ENCODE measurements around the gene USH1C. TPM values are rescaled to one million over a fixed set of nuclear protein-coding genes. Genes with fewer than 3 reads are reported as not detected.
A peak's percentile ranks its signal among the peaks of the same experiment; 100 is the strongest.

The USH1C gene
- total and polyA plus RNA-seq, 8 donors, result 4.8 to 107 (median 22.2) TPM

DNA sequence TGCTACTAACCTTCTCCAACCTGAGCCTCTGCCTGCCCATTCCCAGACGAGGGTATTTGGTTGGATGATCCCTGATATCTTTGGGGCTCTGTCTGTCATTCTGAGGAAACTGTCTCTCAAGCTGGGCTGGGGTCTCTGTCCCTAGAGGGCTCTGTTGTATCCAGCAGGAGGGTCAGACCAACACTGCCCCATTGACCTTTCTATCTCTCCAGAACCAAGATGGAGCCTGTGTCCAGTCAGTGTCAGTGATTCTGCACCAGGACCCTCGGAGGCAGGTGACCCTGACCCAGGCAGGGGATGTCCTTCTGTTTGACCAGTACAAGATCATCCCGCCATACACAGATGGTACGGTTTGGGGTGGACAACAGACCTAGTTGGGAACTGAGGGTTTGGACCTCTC is 24.7 kb upstream of the USH1C start:
- Histone ChIP-seq H3K27ac (no peak overlapping the region), H3K27me3 (peaks cover 0 to 9% (median 0%) of the 10 kb centered on the region in 3 donors), H3K9me3 (no peaks in the 10 kb centered on the region), H3K4me1 (no peaks in the 10 kb centered on the region), H3K36me3 (no peaks in the 10 kb centered on the region), H3K4me3 (no peak overlapping the region)
- WGBS, 5 donors, result 72 to 85% (median 78%) methylated on average over 4 of the region's 4 CpGs
- DNase-seq, result no peak
- TF ChIP-seq POLR2AphosphoS5 (IDR thresholded peaks at IDR 0.05) (no peak), EP300 (IDR thresholded peaks at IDR 0.05) (no peak), POLR2A (IDR thresholded peaks at IDR 0.05) (no peak)
- TF ChIP-seq, protein P1, sequence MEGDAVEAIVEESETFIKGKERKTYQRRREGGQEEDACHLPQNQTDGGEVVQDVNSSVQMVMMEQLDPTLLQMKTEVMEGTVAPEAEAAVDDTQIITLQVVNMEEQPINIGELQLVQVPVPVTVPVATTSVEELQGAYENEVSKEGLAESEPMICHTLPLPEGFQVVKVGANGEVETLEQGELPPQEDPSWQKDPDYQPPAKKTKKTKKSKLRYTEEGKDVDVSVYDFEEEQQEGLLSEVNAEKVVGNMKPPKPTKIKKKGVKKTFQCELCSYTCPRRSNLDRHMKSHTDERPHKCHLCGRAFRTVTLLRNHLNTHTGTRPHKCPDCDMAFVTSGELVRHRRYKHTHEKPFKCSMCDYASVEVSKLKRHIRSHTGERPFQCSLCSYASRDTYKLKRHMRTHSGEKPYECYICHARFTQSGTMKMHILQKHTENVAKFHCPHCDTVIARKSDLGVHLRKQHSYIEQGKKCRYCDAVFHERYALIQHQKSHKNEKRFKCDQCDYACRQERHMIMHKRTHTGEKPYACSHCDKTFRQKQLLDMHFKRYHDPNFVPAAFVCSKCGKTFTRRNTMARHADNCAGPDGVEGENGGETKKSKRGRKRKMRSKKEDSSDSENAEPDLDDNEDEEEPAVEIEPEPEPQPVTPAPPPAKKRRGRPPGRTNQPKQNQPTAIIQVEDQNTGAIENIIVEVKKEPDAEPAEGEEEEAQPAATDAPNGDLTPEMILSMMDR (IDR thresholded peaks at IDR 0.05), result no peak
- intact Hi-C loops (cut with DNase I; ENCODE audit: low total_unique reads), result no loop called here

DNA sequence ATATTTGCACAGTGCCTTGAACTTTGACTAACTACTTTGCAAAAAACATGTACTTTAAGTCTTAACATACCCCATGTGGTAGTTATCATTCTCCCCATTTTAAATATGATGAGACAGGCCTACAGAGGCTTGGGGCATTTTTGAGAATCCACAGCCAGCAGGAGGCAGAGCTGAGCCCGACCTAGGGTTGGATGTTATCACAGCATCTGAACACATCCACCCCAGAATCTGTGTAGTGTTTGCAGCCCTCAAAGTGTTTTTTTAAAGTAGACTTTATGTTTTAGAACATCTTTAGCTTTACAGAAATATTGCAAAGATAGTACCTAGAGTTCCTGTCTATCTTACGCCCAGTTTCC is 20.4 kb upstream of the USH1C start:
- DNase-seq, result no peak
- intact Hi-C loops (cut with DNase I; ENCODE audit: low total_unique reads), result no loop called here
- Histone ChIP-seq H3K27ac (no peak overlapping the region), H3K9me3 (no peaks in the 10 kb centered on the region), H3K36me3 (no peaks in the 10 kb centered on the region), H3K4me3 (no peak overlapping the region), H3K4me1 (no peaks in the 10 kb centered on the region), H3K27me3 (no peaks in the 10 kb centered on the region)
- no peak for TF ChIP-seq POLR2AphosphoS5 (IDR thresholded peaks at IDR 0.05)
- no peak for TF ChIP-seq EP300 (IDR thresholded peaks at IDR 0.05)
- TF ChIP-seq, protein P1 (IDR thresholded peaks at IDR 0.05), result no peak
- TF ChIP-seq POLR2A (IDR thresholded peaks at IDR 0.05), result no peak
- 54 to 62% (median 55%) methylated on average over 2 of the region's 2 CpGs for WGBS, 5 donors

DNA sequence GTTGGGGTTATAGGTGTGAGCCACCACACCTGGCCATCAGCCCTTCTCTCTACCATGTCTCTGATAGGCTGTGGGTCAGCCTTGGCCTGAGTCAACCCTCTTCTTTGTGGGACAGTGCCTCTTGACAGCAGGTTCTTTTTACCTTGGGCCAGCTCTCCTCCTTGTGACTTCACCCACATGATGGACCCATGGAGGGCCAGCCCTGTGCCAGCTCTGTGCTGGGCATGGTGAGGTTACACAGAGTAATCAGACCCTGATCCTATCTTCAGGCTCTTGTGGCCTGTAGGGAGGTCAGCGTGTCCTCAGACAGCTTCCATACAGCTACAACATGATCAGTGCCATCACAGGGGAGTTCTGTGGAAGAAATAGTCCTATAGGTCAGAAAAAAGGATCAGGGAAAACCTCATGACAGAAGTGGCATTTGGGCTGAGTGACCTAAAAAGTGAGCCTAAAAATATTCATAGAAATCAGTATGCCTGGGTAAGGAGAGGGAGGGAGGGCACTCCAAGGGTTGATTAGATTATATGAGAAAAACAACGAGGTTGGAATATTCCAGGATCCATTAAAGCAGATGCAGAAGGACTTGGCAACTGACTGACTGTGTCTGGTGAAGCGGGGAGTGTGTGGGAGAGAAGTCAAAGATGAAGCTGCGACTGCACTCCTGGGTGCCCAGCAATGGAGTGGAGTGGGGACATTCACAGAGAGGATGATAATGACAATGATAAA is 19.9 kb upstream of the USH1C start:
- H3K36me3 ChIP-seq, result no peaks in the 10 kb centered on the region
- no peak for DNase-seq
- no peaks in the 10 kb centered on the region for H3K27me3 ChIP-seq
- H3K9me3 ChIP-seq, result no peaks in the 10 kb centered on the region
- WGBS, 5 donors, result 73 to 84% (median 81%) methylated on average over 4 of the region's 4 CpGs
- no peak overlapping the region for H3K4me3 ChIP-seq
- H3K27ac ChIP-seq, result no peak overlapping the region
- H3K4me1 ChIP-seq, result no peaks in the 10 kb centered on the region
- TF ChIP-seq EP300 (IDR thresholded peaks at IDR 0.05), result no peak
- TF ChIP-seq POLR2AphosphoS5 (IDR thresholded peaks at IDR 0.05), result no peak
- no peak for TF ChIP-seq POLR2A (IDR thresholded peaks at IDR 0.05)
- intact Hi-C loops (cut with DNase I; ENCODE audit: low total_unique reads), result no loop called here

DNA sequence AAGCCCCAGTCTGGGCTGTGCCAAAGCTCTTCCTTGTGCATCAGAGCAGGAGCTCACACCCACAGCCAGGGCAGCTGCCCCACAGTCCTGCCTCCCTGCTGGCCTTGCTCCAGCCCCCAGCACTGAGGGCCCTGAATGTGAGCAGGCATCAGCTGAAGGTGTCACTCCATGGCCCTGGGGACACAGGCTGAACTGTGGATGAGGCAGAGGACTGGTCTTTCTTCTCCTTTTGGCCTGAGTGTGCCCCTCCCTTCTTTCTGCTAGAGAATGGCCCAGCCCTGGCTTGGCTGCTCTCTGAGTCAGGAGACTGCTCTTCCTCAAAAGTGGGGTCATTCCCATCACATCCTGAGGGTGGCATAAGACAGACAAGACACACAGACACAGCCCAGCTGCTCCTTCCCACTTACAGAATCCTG is 19.0 kb upstream of the USH1C start:
- Histone ChIP-seq H3K36me3 (no peaks in the 10 kb centered on the region), H3K27me3 (no peaks in the 10 kb centered on the region), H3K9me3 (no peaks in the 10 kb centered on the region), H3K27ac (no peak overlapping the region), H3K4me3 (no peak overlapping the region), H3K4me1 (no peaks in the 10 kb centered on the region)
- intact Hi-C loops (cut with DNase I; ENCODE audit: low total_unique reads), result no loop called here
- peak in 1 of 2 donors; percentile 22 for DNase-seq
- TF ChIP-seq POLR2A (IDR thresholded peaks at IDR 0.05) (no peak), EP300 (IDR thresholded peaks at IDR 0.05) (no peak), POLR2AphosphoS5 (IDR thresholded peaks at IDR 0.05) (no peak)
- TF ChIP-seq, protein P1 (IDR thresholded peaks at IDR 0.05), result no peak

DNA sequence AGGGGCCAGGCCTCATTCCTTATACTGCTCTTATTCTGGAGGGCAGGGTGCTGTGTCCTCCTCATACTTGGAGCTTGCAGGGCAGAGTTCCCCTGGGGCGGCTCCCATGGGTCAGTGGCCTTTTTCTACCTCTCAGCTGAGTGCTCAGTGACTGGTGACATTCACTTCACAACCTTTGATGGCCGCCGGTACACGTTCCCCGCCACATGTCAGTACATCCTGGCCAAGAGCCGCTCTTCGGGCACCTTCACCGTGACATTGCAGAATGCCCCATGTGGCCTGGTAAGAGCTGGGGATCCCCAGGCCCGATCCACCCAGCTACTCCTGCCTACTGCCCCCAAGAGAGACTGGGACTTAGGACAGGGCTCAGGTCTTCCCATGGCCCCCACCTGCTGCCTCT is 17.3 kb upstream of the USH1C start:
- no peaks in the 10 kb centered on the region for H3K9me3 ChIP-seq
- H3K4me3 ChIP-seq, result no peak overlapping the region
- H3K4me1 ChIP-seq, result no peaks in the 10 kb centered on the region
- TF ChIP-seq, protein P1 (IDR thresholded peaks at IDR 0.05), result no peak
- TF ChIP-seq POLR2AphosphoS5 (IDR thresholded peaks at IDR 0.05), result no peak
- TF ChIP-seq POLR2A (IDR thresholded peaks at IDR 0.05), result no peak
- no peak for TF ChIP-seq EP300 (IDR thresholded peaks at IDR 0.05)
- intact Hi-C loops (cut with DNase I; ENCODE audit: low total_unique reads), result no loop called here
- peaks cover 0 to 10% (median 0%) of the 10 kb centered on the region in 3 donors for H3K27me3 ChIP-seq
- H3K27ac ChIP-seq, result no peak overlapping the region
- DNase-seq, result no peak
- 87 to 95% (median 93%) methylated on average over 5 to 9 of the region's 9 CpGs for WGBS, 5 donors
- no peaks in the 10 kb centered on the region for H3K36me3 ChIP-seq
